Spinal cord (tissue), 10 donors: Measurements from ENCODE around the gene ESRRG. TPM values are rescaled to one million over a fixed set of nuclear protein-coding genes. Genes with fewer than 3 reads are reported as not detected.

Experiments
- DNase-seq, 6 donors: peaks; one replicate each; pipeline versions ENCODE4 v3.0.0 to v3.0.0-alpha.2; 2013 to 2015; ENCODE audit warnings: low spot score in 6 of 6, low read depth in 4 of 6
- H3K27ac ChIP-seq: one replicate; pipeline ENCODE4 v1.5.1; 2013; ENCODE audit warnings: low read depth, low read length, control low read depth
- H3K27me3 ChIP-seq: one replicate; pipeline ENCODE4 v1.6.1; 2013; ENCODE audit warnings: low read length; ENCODE audit not compliant: control insufficient read depth, insufficient read depth
- H3K36me3 ChIP-seq: one replicate; pipeline ENCODE4 v1.6.1; 2013; ENCODE audit warnings: low read length; ENCODE audit not compliant: control insufficient read depth, insufficient read depth
- H3K4me1 ChIP-seq: one replicate; pipeline ENCODE4 v1.6.1; 2013; ENCODE audit warnings: low read length; ENCODE audit not compliant: control insufficient read depth, insufficient read depth
- H3K4me3 ChIP-seq: one replicate; pipeline ENCODE4 v1.5.1; 2013; ENCODE audit warnings: low read depth, low read length, control low read depth
- H3K9me3 ChIP-seq: one replicate; pipeline ENCODE4 v1.6.1; 2013; ENCODE audit warnings: low read length; ENCODE audit not compliant: control insufficient read depth, insufficient read depth
- WGBS: methylation state at CpG from one replicate; pipeline ENCODE4 v1.1.5; 2013; ENCODE audit warnings: missing lambda C conversion rate; ENCODE audit not compliant: insufficient coverage; 5-methylcytosine and 5-hydroxymethylcytosine counted together
- polyA plus RNA-seq, 2 donors: library from polyadenylated mRNA; unstranded; fragments of 120-200 nt; gene quantifications; one replicate each; pipeline ENCODE4 v1.2.1, GENCODE V29; 2013; ENCODE audit not compliant: insufficient read length in 2 of 2
- total RNA-seq, 2 donors: library from RNA; depleted of rRNA in 1 of 2; stranded (reverse); fragments of 120-200 nt in 1 of 2; fragments of >200 nt in 1 of 2; gene quantifications; one replicate each; pipeline versions ENCODE4 v1.2.3 to v1.2.4, GENCODE V29; 2013 to 2014
- donor health status: healthy.

Gene ESRRG
- total and polyA plus RNA-seq, 4 donors = 14.1 to 48.4 (median 34.8) TPM

DNA sequence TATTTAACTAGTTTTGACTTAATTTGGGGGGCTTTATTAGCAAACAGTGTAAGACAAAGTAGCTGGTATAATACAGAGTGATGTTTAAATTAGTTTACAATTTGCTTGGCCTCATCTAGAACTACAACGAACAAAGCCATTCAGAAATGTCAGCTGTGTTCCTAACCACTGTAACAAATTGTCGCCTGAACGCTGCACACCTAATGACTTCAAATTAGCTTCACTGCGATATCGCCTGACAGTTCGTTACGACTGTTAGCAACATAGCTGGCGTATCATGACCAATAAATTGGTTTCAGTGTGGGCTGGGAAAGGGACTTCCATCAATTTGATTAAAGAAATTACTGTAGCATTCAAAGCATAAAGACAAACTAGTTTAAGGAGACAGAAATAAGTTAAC, 160.1 kb downstream of the ESRRG start:
- no peaks in the 10 kb centered on the region for H3K36me3 ChIP-seq
- no peaks in the 10 kb centered on the region for H3K9me3 ChIP-seq
- DNase-seq = peak in 1 of 6 donors; percentile 54
- WGBS = 38% methylated on average over 3 of the region's 8 CpGs
- no peaks in the 10 kb centered on the region for H3K4me1 ChIP-seq
- no peak overlapping the region for H3K27ac ChIP-seq
- H3K27me3 ChIP-seq = no peaks in the 10 kb centered on the region
- no peak overlapping the region for H3K4me3 ChIP-seq

DNA sequence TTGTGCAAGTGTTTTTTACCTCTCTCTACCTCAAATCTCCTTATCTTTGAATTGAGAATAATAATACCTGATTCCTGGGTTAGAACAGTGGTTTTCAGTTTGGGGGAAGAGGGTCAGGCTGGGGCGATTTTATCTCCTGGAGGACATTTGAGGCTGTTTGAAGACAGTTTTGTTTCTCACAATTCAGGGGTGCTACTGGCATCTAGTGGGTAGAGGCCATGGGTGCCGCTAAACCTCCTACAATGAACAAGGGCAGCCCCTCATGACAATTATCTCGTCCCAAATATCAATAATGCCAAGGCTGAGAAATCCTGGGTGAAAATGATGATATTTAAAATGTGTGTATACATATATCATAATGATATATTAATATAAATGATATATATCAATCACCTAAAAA, 160.8 kb downstream of the ESRRG start:
- H3K4me1 ChIP-seq = no peaks in the 10 kb centered on the region
- H3K4me3 ChIP-seq = no peak overlapping the region
- no peaks in the 10 kb centered on the region for H3K27me3 ChIP-seq
- no peak overlapping the region for H3K27ac ChIP-seq
- no peaks in the 10 kb centered on the region for H3K36me3 ChIP-seq
- DNase-seq = no peak
- no peaks in the 10 kb centered on the region for H3K9me3 ChIP-seq
- no CpG with 5 or more reads among the region's 3 CpGs for WGBS

DNA sequence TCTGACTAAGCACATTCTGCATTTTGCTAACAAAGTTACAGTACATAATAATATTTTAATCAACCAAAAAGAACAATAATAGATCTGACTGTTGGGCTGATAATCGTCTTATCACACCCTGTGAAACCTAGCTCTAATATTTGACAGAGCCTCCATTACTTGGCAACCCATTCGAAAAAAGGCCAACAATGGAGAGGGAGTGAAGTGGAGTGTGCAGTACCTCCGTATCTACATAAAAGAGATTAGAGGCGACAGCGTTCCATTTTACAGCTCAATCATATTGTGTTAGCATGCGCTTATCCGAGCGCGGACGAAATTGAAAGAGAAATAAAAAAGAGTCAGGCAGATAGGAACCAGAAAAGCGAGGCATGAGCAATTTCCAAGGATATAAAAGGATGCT, 162.7 kb downstream of the ESRRG start:
- Histone ChIP-seq H3K36me3 (no peaks in the 10 kb centered on the region), H3K4me3 (no peak overlapping the region), H3K4me1 (no peaks in the 10 kb centered on the region), H3K27ac (no peak overlapping the region), H3K27me3 (no peaks in the 10 kb centered on the region), H3K9me3 (no peaks in the 10 kb centered on the region)
- 67% methylated on average over 9 of the region's 11 CpGs for WGBS
- DNase-seq = peak in 1 of 6 donors; percentile 57

DNA sequence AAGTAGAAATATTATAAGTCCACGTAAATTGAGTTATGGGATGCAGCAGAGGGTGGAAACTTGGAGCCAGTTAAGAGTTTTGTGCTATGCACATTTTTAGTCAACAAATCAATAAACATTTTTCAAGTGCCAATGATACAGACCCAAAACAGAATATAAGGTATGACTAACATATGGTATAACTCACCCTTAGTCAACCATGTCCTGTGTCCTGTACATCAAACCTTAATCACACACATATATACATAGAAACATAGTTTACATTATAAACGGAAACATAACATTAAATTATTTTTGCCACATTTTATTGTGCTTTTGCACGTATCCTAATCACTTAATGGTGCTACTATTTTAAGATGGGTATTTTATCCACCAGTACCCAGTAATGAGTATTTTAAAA, 163.9 kb downstream of the ESRRG start:
- no peak for DNase-seq
- H3K27ac ChIP-seq = no peak overlapping the region
- no peaks in the 10 kb centered on the region for H3K36me3 ChIP-seq
- no peaks in the 10 kb centered on the region for H3K27me3 ChIP-seq
- WGBS = no CpG with 5 or more reads among the region's 3 CpGs
- H3K4me3 ChIP-seq = no peak overlapping the region
- H3K4me1 ChIP-seq = no peaks in the 10 kb centered on the region
- no peaks in the 10 kb centered on the region for H3K9me3 ChIP-seq

DNA sequence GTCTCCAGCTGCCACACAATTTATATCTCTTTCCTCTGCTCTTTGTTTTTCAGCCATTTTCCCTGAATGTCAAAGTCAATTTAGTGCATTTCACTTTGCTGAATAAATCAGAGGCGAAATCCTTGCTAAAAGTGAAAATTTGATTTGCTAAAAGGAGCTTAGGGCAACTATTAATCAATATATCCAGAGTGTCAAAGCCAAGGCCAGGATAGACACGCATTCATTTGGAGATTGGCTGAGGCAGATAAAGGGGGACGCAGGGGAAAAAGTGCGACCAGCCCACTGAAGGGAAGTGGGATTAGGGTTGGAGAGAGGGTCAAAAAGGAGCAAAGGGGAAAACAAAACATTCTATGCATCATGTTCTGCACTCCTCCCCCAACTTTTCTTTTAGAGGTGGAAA, 167.6 kb downstream of the ESRRG start:
- 100% methylated on average over 1 of the region's 4 CpGs for WGBS
- H3K9me3 ChIP-seq = no peaks in the 10 kb centered on the region
- H3K4me3 ChIP-seq = no peak overlapping the region
- H3K27ac ChIP-seq = no peak overlapping the region
- DNase-seq = no peak
- no peaks in the 10 kb centered on the region for H3K4me1 ChIP-seq
- no peaks in the 10 kb centered on the region for H3K27me3 ChIP-seq
- no peaks in the 10 kb centered on the region for H3K36me3 ChIP-seq

DNA sequence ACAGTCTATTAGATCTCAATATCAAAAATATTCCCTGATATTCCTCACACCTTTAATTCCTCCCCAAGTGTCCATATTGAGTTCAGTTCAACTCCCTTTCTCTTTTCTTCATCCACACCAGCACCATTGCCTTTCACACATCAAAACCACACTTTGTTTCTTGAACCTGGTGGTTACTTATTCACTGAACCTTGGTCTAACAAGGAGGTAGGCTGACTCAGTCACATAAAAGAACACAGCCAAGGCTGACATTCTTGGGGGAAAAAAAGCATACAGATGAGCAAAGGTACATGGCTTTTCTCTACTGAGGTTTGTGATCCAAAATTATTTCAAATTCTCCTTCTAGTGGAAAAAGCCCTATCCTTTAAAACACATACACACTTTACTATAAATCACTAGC, 168.3 kb downstream of the ESRRG start:
- H3K4me3 ChIP-seq = no peak overlapping the region
- no peak for DNase-seq
- no peaks in the 10 kb centered on the region for H3K36me3 ChIP-seq
- no peaks in the 10 kb centered on the region for H3K4me1 ChIP-seq
- no peaks in the 10 kb centered on the region for H3K9me3 ChIP-seq
- no peak overlapping the region for H3K27ac ChIP-seq
- no peaks in the 10 kb centered on the region for H3K27me3 ChIP-seq

DNA sequence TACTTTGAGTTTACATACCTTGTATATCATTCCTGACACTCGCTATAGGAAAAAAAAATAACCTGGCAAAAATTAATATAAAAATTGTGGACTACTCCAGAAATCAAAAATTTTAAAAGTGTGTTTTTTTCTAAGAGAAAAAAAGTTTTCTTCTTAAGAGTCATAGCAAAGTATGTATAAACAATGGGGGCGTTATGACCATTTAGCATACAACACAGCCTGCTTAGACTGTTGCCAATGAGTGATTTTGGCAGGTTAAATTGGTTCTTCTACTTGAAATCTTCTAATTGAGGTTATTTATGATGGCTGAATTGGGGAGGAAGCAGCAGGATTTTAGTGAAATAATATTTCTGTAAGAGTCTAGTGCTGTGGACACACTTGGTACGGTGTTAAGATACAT, 169.5 kb downstream of the ESRRG start:
- WGBS = 100% methylated on average over 1 of the region's 3 CpGs
- Histone ChIP-seq H3K27me3 (no peaks in the 10 kb centered on the region), H3K4me1 (no peaks in the 10 kb centered on the region), H3K9me3 (no peaks in the 10 kb centered on the region), H3K36me3 (no peaks in the 10 kb centered on the region), H3K27ac (no peak overlapping the region), H3K4me3 (no peak overlapping the region)
- DNase-seq = no peak

DNA sequence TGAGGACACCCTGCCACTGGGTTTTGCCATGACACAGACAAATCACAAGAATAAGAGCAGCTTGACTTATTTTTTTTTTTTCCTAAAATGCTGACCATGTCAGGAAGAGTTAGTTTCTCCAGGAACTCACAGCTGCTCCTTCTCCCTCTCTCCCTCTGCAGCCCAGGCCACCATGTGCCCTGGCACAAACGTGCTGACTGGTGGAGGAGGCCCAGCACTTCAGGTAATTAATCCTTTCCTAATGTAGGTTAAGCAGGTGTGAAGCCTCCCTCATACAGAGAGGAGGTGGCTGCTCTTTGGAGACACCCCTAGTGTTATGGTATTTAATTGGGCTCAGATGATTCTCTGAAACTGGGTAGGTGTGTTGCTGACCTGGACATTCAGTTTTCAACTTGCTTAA, 170.2 kb downstream of the ESRRG start:
- Histone ChIP-seq H3K4me3 (no peak overlapping the region), H3K4me1 (no peaks in the 10 kb centered on the region), H3K27ac (no peak overlapping the region), H3K27me3 (no peaks in the 10 kb centered on the region), H3K36me3 (no peaks in the 10 kb centered on the region), H3K9me3 (no peaks in the 10 kb centered on the region)
- 50% methylated on average over 1 of the region's 1 CpG for WGBS
- DNase-seq = no peak

DNA sequence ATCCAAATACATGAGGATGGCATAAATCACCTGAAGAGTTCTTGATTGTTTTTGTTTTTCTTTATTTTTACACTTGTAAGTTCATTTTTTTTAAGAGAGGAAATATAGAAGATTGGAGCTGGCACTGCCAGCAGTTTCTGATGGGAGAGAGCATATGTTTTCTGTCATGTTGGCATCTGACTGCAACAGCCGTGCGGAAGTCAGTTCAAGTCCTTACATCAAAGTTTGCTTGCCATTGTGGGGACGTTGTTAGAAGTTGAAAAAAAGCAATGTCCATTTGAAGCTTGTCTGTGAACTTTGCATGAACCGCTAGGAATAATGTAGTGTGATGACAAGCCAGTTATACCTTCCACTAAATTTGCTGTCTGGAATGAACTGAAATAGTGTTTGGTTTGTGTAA, 173.4 kb downstream of the ESRRG start:
- H3K4me1 ChIP-seq = no peaks in the 10 kb centered on the region
- peak in 2 of 6 donors; percentile 32 to 51 for DNase-seq
- H3K4me3 ChIP-seq = no peak overlapping the region
- H3K27ac ChIP-seq = no peak overlapping the region
- H3K27me3 ChIP-seq = no peaks in the 10 kb centered on the region
- no peaks in the 10 kb centered on the region for H3K9me3 ChIP-seq
- WGBS = 74% methylated on average over 3 of the region's 4 CpGs
- no peaks in the 10 kb centered on the region for H3K36me3 ChIP-seq

DNA sequence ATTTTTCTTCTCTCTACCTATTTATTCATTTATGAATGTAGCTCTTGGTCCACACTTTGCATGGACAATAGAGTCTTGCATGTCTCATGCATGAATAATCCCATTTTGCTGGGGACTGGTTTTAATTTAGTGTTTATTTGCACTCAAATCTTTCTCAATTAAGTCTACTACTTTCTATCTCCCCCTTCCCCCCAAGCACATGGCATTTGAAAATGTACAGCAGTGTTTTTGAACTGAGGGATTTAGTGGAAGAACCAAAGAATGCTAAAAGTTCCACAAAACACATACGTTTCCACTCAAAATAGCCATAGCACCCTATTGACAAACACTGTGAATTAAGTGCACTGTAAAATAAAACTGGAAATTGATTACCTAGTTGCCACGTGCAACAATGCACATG, 180.5 kb downstream of the ESRRG start:
- H3K9me3 ChIP-seq = no peaks in the 10 kb centered on the region
- WGBS = 83% methylated on average over 1 of the region's 2 CpGs
- H3K27me3 ChIP-seq = no peaks in the 10 kb centered on the region

More for the DNA sequence above, 180.5 kb downstream of the ESRRG start:
- no peak for DNase-seq
- Histone ChIP-seq H3K4me3 (no peak overlapping the region), H3K27ac (no peak overlapping the region), H3K36me3 (no peaks in the 10 kb centered on the region), H3K4me1 (no peaks in the 10 kb centered on the region)
